MM.1S (cell line): Measurements from ENCODE around the gene CTAGE1.

Experiments used
- DNase-seq: peaks from one replicate; pipeline ENCODE4 v3.0.0-alpha.2; 2015
- H2AFZ ChIP-seq: fragments of 300-600 bp; sonication (generic); 2 replicates; pipeline ENCODE4 v1.6.0; 2016; ENCODE audit warnings: antibody characterized with exemption, low read length
- H3F3A ChIP-seq: fragments of 300-600 bp; sonication (generic); 2 replicates; pipeline ENCODE4 v1.6.1; 2016; ENCODE audit warnings: mild to moderate bottlenecking, antibody characterized with exemption, low read length, moderate library complexity, mixed read lengths; ENCODE audit not compliant: insufficient read depth
- H3K27ac ChIP-seq: fragments of 300-600 bp; sonication (generic); 2 replicates; pipeline ENCODE4 v1.5.1; 2016; ENCODE audit warnings: mild to moderate bottlenecking, low read length
- H3K27me3 ChIP-seq: fragments of 300-600 bp; sonication (generic); replicated peaks from 2 replicates; pipeline ENCODE4 v1.6.0; 2016; ENCODE audit warnings: low read length; ENCODE audit not compliant: insufficient read depth
- H3K36me3 ChIP-seq: fragments of 300-600 bp; sonication (generic); replicated peaks from 2 replicates; pipeline ENCODE4 v1.6.1; 2016; ENCODE audit warnings: mild to moderate bottlenecking, low read length, mixed read lengths; ENCODE audit not compliant: insufficient read depth
- H3K4me1 ChIP-seq: fragments of 300-600 bp; sonication (generic); 2 replicates; pipeline ENCODE4 v1.6.1; 2016; ENCODE audit warnings: low read length, mixed read lengths
- H3K4me2 ChIP-seq: fragments of 300-600 bp; sonication (generic); 2 replicates; pipeline ENCODE4 v1.6.0; 2016; ENCODE audit warnings: low read depth, low read length
- H3K4me3 ChIP-seq: fragments of 300-600 bp; sonication (generic); 2 replicates; pipeline ENCODE4 v1.5.1; 2016; ENCODE audit warnings: low read length, mixed read lengths
- H3K79me2 ChIP-seq: fragments of 300-600 bp; sonication (generic); 2 replicates; pipeline ENCODE4 v1.6.1; 2016; ENCODE audit warnings: mixed run types, low read length, mixed read lengths
- H3K9ac ChIP-seq: fragments of 300-600 bp; sonication (generic); 2 replicates; pipeline ENCODE4 v1.6.1; 2016; ENCODE audit warnings: low read length, mixed read lengths
- H3K9me2 ChIP-seq: fragments of 300-600 bp; sonication (generic); replicated peaks from 2 replicates; pipeline ENCODE4 v1.6.1; 2016; ENCODE audit warnings: mild to moderate bottlenecking, low read length, mixed read lengths; ENCODE audit not compliant: insufficient read depth
- H3K9me3 ChIP-seq: fragments of 300-600 bp; sonication (generic); replicated peaks from 2 replicates; pipeline ENCODE4 v1.6.1; 2016; ENCODE audit warnings: mild to moderate bottlenecking, low read length, mixed read lengths; ENCODE audit not compliant: insufficient read depth
- H4K20me1 ChIP-seq: fragments of 300-600 bp; sonication (generic); 2 replicates; pipeline ENCODE4 v1.6.1; 2016; ENCODE audit warnings: mild to moderate bottlenecking, low read length, moderate library complexity, mixed read lengths; ENCODE audit not compliant: insufficient read depth
- CTCF ChIP-seq: fragments of 300-600 bp; sonication (generic); IDR thresholded peaks from 2 replicates; pipeline ENCODE4 v1.5.1; 2016; ENCODE audit warnings: antibody characterized with exemption, low read length, mixed read lengths
- EZH2 ChIP-seq: fragments of 300-600 bp; sonication (generic); optimal IDR thresholded peaks from 2 replicates; pipeline ENCODE3; 2017; ENCODE audit warnings: low read depth, mild to moderate bottlenecking, antibody characterized with exemption, low read length, mixed read lengths
- EZH2phosphoT487 ChIP-seq: fragments of 300-600 bp; sonication (generic); IDR thresholded peaks from 2 replicates; pipeline ENCODE4 v1.6.1; 2018; ENCODE audit warnings: antibody characterized with exemption, low read length

CTAGE1 gene

GRCh38 chr18:22370414-22370813 lies 47.3 kb downstream of the CTAGE1 start:
- no peak overlapping the region for H3K4me3 ChIP-seq
- no peaks in the 10 kb centered on the region for H3K36me3 ChIP-seq
- H3K9ac ChIP-seq = no peak overlapping the region
- H3K27ac ChIP-seq = no peak overlapping the region
- H4K20me1 ChIP-seq = no peaks in the 10 kb centered on the region
- H3F3A ChIP-seq = no peaks in the 10 kb centered on the region
- H3K9me2 ChIP-seq = no peaks in the 10 kb centered on the region
- TF ChIP-seq CTCF (no peak), EZH2 (no peak), EZH2phosphoT487 (no peak)
- no peak overlapping the region for H2AFZ ChIP-seq
- H3K4me1 ChIP-seq = no peaks in the 10 kb centered on the region
- no peaks in the 10 kb centered on the region for H3K79me2 ChIP-seq
- no peak overlapping the region for H3K4me2 ChIP-seq
- H3K9me3 ChIP-seq = no peaks in the 10 kb centered on the region
- no peaks in the 10 kb centered on the region for H3K27me3 ChIP-seq
- DNase-seq = no peak

- Histone ChIP-seq H3K4me3 (no peak overlapping the region), H3K27ac (no peak overlapping the region)
These were observed 49.7 kb downstream of the CTAGE1 start for GRCh38 chr18:22368021-22368420.

GRCh38 chr18:22367303-22367702 lies 50.4 kb downstream of the CTAGE1 start:
- H3K9me3 ChIP-seq = no peaks in the 10 kb centered on the region
- H3K79me2 ChIP-seq = no peaks in the 10 kb centered on the region
- H3K27me3 ChIP-seq = no peaks in the 10 kb centered on the region
- no peaks in the 10 kb centered on the region for H3K4me1 ChIP-seq
- H3F3A ChIP-seq = no peaks in the 10 kb centered on the region
- DNase-seq = no peak
- no peak overlapping the region for H3K4me2 ChIP-seq
- no peak for TF ChIP-seq EZH2phosphoT487
- no peak for TF ChIP-seq EZH2
- TF ChIP-seq CTCF = no peak
- H3K9ac ChIP-seq = no peak overlapping the region
- no peaks in the 10 kb centered on the region for H4K20me1 ChIP-seq
- H3K36me3 ChIP-seq = no peaks in the 10 kb centered on the region
- no peak overlapping the region for H2AFZ ChIP-seq
- no peaks in the 10 kb centered on the region for H3K9me2 ChIP-seq
- H3K4me3 ChIP-seq = no peak overlapping the region
- H3K27ac ChIP-seq = no peak overlapping the region

More at GRCh38 chr18:22368021-22368420, 49.7 kb downstream of the CTAGE1 start:
- no peak overlapping the region for H3K9ac ChIP-seq
- no peaks in the 10 kb centered on the region for H3K36me3 ChIP-seq
- H3K4me2 ChIP-seq = no peak overlapping the region
- no peaks in the 10 kb centered on the region for H4K20me1 ChIP-seq
- no peaks in the 10 kb centered on the region for H3K4me1 ChIP-seq
- H2AFZ ChIP-seq = no peak overlapping the region
- no peaks in the 10 kb centered on the region for H3K27me3 ChIP-seq
- H3K9me2 ChIP-seq = no peaks in the 10 kb centered on the region
- H3F3A ChIP-seq = no peaks in the 10 kb centered on the region
- no peaks in the 10 kb centered on the region for H3K79me2 ChIP-seq
- TF ChIP-seq CTCF = no peak
- TF ChIP-seq EZH2phosphoT487 = no peak
- no peak for TF ChIP-seq EZH2
- DNase-seq = no peak
- no peaks in the 10 kb centered on the region for H3K9me3 ChIP-seq
